ENCODE results near the gene LRP6.

Gene LRP6

DNA sequence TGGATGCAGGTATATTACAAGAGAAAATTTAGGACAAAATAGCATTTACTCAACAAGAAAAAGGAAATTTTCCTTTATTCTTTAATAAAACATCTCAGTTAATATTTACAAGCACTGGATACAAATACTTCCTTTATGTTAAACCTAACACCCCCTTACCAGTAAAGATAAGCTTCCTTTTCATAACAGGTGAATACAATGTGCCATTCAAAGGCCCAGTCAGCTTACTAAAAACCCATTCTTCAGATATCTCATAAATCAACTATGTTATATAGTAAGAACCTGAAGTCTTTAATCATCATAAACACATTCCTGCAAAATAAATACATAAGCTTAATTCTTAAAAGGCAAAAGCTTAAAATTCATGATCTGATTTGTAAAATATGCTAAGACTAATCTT is 52.6 kb downstream of the LRP6 start:
- DNase-seq = no peak

GRCh38 chr12:12212769-12213168 is 54.1 kb downstream of the LRP6 start:
- no peak for DNase-seq

- no peak for DNase-seq
These were observed 55.9 kb downstream of the LRP6 start for GRCh38 chr12:12210983-12211382.

- DNase-seq = no peak
These were observed 56.4 kb downstream of the LRP6 start for GRCh38 chr12:12210416-12210815.

GRCh38 chr12:12209675-12210074 is 57.2 kb downstream of the LRP6 start:
- DNase-seq = no peak

DNA sequence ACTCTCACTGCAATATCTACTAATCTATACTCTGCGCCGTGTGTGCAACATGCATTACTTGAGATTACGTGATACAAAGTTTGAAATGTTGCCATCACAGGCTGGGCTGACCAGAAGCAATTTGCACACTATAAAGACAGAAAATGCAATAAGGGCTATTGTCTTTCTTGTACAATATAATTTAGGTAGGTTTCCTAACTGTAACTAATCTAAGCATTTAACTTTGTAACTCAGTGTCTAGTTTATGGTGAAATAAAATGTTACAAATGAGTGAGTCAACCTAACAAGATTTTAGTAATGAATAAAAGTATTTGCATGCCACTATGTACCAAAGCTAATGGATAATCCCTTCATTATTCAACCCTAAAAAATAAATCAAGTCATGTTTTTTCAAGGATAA is 57.8 kb downstream of the LRP6 start:
- no peak for DNase-seq

DNA sequence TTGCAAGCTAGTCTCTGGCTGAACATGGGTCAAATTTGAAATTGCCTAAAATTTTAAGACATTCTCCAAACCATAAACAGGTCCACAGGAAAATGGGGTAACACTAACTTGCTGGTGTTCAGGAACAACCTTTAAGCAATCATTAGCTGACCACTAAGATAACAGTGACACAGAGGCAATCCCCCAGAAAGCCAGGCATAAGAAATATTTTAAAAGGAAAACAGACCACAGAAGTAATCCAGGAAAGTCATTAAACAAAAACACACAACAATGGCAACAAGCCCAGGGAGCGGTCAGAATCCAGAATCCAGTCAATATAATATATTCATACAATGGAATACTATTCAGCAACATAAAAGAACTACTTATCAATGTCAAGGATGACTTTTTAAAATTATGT is 59.1 kb downstream of the LRP6 start:
- no peak for DNase-seq

GRCh38 chr12:12206776-12207388 is 60.0 kb downstream of the LRP6 start:
- DNase-seq = no peak

GRCh38 chr12:12202747-12203146 is 64.1 kb downstream of the LRP6 start:
- DNase-seq = no peak

DNA sequence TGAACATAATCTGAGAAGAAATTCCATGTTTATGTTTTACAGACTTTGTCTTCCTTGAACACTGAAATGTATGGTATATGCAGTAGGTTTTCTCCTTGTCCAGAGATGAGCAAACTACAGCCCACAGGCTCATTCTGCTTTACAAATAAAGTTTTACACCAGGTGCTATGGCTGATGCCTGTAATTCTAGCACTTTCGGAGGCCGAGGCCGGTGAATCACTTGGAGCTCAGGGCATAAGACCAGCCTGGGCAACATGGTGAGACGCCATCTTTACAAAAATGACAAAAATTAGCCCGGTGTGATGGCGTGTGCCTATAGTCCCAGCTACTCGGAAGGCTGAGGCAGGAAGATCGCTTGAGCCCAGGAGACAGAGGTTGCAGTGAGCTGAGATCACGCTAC is 64.7 kb downstream of the LRP6 start:
- DNase-seq = no peak

DNA sequence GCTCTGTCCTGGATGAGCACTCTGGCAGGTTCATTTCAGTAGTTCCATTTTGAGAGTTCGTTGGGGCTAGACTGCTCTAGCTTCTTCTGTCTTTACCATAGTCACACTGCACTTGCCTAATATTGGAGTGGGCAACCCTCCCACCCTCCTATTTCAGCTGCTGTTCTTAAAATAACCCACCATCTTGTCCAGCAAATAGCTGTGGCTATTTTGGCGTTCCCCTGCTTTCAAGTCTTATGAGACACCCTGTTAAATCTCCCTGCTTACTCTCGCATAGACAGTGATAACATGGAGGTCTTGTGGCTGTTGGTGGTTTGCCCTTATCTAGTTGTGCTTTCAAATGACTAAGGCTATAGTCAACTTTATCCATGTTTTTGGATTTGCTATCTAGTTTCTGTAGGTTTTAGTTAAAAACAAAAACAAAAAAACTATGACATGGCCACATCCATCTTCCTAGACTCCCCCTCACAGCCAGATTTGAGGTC is 65.5 kb downstream of the LRP6 start:
- no peak for DNase-seq

DNA sequence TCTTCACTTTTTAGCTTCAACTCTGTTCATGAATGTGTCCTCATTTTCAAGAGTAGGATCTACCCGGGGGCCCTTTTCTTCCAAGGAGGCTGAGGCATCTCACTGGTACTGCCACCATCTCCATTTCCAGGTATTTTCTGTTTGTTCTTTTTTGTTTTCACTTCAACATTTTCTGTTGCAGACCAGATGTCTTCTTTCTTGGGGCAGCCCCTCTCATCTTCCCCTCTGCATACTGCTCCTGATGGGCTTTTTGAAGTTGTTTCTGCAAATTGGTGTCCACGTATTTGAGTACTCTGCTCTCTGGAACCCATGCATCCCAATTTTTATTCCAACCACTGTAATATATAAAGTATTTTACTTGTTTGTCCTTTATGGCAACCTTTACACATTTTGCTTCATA is 66.5 kb downstream of the LRP6 start:
- DNase-seq = no peak

DNA sequence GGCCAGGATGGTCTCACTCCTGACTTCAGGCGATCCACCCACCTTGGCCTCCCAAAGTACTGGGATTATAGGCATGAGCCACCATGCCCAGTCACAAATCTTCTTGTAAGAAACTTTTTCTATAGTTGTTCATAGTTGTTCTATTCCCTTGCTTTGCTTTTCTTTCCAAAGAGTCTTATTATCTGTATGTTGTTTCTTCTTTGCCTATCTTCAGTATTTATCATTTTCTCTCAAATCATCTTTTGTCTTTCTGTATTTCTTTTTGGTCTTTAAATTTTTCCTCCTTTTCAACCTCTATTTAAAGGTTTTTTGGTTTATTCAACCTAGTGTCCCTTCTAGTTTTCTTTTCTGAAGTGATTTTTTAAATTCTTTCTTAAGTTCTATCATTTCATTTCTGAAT is 68.7 kb downstream of the LRP6 start:
- no peak for DNase-seq

GRCh38 chr12:12197128-12197527 is 69.7 kb downstream of the LRP6 start:
- no peak for DNase-seq

DNA sequence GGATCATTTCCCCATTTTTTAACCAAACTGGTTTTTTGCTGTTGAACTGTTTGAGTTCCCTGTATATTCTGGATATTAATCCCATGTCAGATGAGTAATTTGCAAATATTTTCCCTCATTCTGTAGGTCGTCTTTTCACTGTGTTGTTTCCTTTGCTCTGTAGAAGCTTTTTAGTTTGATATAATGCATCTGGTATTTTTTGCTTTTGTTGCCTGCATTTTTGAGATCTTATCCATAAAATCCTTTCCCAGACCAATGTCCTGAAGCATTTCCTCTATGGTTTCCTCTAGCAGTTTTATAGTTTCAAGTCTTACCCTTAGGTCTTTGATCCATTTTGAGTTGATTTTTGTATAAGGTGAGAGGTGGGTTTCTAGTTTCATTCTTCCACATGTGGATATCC is 71.3 kb downstream of the LRP6 start:
- no peak for DNase-seq

- no peak for DNase-seq
These were observed 71.8 kb downstream of the LRP6 start for GRCh38 chr12:12195081-12195480.

- no peak for DNase-seq
These were observed 72.6 kb downstream of the LRP6 start for GRCh38 chr12:12194206-12194605.

DNA sequence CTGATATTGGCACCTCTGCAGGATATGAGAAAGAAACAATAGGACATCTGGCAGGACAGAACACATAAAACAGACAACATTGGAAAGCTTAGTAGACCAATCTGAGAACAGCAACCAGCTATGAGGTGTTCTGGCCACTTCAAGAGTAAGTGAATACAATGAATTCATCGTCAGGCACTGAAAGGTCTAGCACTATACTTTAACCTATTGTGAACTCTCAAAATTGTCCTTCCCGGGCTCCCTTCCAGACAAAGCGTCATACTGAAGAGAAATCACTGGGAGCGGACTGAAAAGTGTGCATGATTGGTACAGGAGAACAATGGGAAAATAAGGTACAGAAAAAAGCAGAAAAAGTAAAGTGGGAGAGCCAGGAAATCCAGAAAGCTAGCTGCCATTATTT is 75.8 kb downstream of the LRP6 start:
- peak; percentile 47 for DNase-seq

DNA sequence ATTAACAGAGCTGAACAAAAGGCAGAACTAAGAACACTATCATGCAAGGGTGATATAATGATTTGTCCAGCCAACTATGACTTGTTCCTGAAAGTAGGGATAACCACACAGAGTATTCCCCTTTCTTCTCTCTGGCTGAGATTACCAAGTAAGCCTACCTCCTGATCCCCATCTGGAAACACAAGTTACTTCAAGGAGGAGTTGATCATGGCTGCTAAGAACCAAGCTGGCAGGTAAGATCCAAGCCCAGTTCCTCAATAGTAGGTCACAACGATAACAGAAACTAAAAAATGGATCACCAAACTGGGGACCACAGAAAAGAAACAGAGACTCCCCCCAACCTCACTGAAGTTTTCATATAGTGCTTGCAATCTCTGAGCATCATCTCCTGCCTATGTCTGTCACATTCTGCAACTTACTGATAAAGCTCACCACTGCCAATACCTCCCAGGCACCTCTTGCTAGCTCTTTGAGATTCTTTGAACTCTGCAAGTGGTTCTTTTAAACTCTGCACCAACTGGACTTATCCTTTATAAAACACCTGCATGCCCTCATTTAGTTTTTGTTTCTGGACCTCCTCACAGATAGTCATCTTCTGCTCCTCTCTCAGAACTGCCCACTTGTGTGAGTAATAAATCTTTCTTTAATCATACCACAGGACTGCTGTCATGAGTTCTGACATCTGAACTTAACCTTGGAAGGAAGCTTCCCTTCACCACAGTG is 76.6 kb downstream of the LRP6 start:
- DNase-seq = no peak

DNA sequence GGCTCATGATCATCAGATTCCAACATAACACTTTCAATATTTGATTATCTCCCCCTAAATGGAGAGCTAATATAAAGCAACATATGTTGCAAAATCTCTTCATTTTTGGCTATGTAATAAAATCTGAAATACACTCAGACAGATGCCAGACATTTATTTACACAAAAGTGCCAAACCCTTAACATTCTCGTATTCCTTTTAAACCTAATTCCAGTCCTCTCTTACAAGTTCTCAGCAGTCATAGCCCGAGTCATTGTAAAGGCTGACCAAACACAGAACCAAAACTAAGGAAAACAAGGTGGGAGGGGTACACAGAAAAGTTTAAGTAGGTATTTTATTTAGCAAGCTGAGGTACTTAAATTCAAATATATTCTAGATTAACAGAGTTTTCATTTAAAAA is 81.4 kb downstream of the LRP6 start:
- DNase-seq = no peak

DNA sequence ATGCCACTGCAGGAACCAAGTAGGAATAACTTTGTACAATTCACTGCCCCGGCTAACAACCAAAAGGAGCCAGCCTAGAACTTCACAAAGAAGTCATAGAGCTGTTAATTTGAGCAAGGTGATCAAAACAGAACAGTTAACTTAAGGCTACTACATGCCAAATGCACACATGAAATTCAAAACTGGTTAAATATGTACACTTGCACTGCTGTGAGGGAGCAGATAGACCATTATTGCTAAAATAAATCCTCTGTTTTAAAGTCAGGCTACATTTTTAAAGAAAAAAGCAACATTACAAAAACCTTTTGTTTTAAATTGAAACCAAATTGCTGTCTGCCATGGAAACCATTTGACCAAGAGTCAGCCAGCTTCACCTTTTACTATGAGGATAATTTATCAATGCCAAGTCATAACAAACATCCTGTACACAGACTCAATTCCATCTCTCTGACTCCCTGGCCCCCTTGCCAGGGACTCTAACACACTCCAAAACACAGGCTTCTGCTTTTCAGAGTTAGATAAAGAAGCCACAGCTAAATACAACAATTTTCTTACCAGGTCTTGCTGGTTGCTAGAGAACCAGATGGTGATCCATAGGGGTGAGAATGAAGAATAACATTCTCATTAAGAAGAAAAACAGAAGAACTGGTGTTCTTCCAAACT is 84.0 kb downstream of the LRP6 start:
- peak; percentile 91 for DNase-seq

GRCh38 chr12:12181511-12181910 is 85.3 kb downstream of the LRP6 start:
- no peak for DNase-seq

- DNase-seq = no peak
These were observed 86.3 kb downstream of the LRP6 start for GRCh38 chr12:12180575-12180974.

- DNase-seq = no peak
These were observed 86.7 kb downstream of the LRP6 start for GRCh38 chr12:12180136-12180535.
